Measurements from ENCODE around the gene CSF1. TPM values are rescaled to one million over a fixed set of nuclear protein-coding genes. Genes with fewer than 3 reads are reported as not detected.

The CSF1 gene
- total and polyA plus RNA-seq, 5 donors = 13.5 to 22.6 (median 16.6) TPM

DNA sequence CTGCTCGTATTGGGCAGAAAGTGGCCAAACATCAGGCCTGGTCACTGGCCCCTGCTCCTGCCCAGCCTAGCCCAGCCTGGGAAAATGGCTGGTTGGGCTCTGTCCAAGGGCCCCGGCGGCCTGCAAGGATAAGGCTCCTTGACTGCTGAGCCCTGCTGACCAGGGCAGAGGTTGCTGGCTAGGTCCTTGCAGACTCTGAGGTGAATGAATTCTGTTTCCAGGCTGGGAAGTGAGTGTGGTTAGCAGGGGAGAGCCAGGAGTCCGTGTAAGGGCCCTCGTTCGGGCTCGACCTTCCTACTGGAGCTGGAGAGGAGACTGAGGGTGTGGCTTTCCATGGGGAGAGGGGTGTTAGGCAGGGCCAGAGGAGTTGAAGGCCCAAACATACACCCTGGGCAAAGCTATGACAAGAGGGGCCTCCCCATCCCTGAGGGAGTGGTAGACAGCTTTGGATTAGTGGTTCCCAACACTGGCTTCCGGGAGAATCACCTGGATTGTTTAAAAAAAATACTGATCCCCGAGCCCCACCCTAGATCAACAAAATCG is 20.6 kb downstream of the CSF1 start:
- peak; percentile 93 to 96 (median 96) for DNase-seq
- H3K4me3 ChIP-seq (ENCODE audit: low read length) = no peak overlapping the region
- 31% methylated on average over 10 of the region's 10 CpGs for WGBS
- no peaks in the 10 kb centered on the region for H3K27me3 ChIP-seq (ENCODE audit: control insufficient read depth, insufficient read depth)
- peak overlapping the region; percentile 19 for H3K27ac ChIP-seq (ENCODE audit: low read length)
- intact Hi-C loops (cut with DNase I) = no loop called here
- peak; percentile 78 to 84 for ATAC-seq
- peaks cover 29% of the 10 kb centered on the region for H3K4me1 ChIP-seq (ENCODE audit: control insufficient read depth, insufficient read depth, low read length)
- no peaks in the 10 kb centered on the region for H3K9me3 ChIP-seq (ENCODE audit: control insufficient read depth, low read length)

DNA sequence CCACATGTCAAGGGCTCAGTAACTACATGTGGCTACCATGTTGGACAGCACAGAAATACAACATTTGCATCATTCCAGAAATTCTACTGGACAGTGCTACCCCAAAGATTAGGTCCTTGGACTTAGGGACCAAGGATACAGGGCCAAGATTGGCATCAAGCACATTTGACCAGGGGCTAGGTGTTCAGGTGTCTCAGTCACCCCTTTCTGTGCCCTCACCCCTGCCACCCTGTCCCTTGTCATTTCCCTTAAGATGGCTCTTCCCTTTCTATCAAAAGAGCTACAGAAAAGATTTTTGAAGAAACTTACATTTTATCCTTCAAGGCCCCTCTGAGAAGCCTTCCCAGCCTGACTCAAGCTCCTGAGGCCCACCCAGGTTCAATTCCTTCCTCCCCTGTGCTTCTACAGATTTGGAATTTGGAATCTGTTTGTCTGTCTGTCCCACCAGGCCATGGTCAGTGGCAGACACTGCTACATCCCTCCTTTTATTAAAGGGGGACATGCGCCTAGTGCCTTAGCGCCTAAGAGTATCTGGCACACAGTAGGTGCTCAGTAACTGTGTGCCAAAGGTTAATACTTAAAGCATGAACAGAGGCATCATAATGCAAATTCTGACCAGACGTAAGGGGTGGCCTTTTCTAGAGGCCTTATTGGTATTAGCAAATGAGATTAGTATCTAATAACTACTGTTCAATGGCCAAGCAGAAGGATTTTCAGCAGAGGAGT is 21.4 kb downstream of the CSF1 start:
- 97% methylated on average over 3 of the region's 3 CpGs for WGBS
- ATAC-seq (no peak), DNase-seq (no peak)
- no peak overlapping the region for H3K4me3 ChIP-seq (ENCODE audit: low read length)
- H3K9me3 ChIP-seq (ENCODE audit: control insufficient read depth, low read length) = no peaks in the 10 kb centered on the region
- intact Hi-C loops (cut with DNase I) = no loop called here
- no peaks in the 10 kb centered on the region for H3K27me3 ChIP-seq (ENCODE audit: control insufficient read depth, insufficient read depth)
- H3K27ac ChIP-seq (ENCODE audit: low read length) = no peak overlapping the region
- H3K4me1 ChIP-seq (ENCODE audit: control insufficient read depth, insufficient read depth, low read length) = peaks cover 28% of the 10 kb centered on the region

DNA sequence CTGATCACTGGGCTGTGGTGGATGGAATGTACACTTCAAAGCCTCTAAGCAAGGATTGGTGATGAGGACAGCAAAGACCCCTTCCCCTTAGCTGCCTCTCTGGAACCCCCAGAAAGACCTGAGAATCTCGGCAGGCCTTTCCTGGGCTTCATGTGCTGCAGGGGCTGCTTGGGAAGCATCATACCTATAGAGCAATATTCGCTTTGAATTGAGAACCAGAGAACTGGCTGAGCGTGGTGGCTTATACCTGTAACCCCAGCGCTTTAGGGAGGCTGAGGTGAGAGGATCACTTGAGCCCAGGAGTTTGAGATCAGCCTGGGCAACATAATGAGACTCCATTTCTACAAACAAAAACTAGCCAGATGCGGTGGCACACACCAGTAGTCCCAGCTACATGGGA is 22.0 kb downstream of the CSF1 start:
- Histone ChIP-seq H3K4me1 (ENCODE audit: control insufficient read depth, insufficient read depth, low read length) (peaks cover 23% of the 10 kb centered on the region), H3K27ac (ENCODE audit: low read length) (no peak overlapping the region), H3K9me3 (ENCODE audit: control insufficient read depth, low read length) (no peaks in the 10 kb centered on the region), H3K27me3 (ENCODE audit: control insufficient read depth, insufficient read depth) (no peaks in the 10 kb centered on the region), H3K4me3 (ENCODE audit: low read length) (no peak overlapping the region)
- 96% methylated on average over 5 of the region's 5 CpGs for WGBS
- no peak for ATAC-seq
- intact Hi-C loops (cut with DNase I) = no loop called here
- DNase-seq = no peak

GRCh38 chr1:109933856-109934711 is 23.4 kb downstream of the CSF1 start:
- intact Hi-C loops (cut with DNase I) = no loop called here
- Histone ChIP-seq H3K27me3 (ENCODE audit: control insufficient read depth, insufficient read depth) (no peaks in the 10 kb centered on the region), H3K9me3 (ENCODE audit: control insufficient read depth, low read length) (no peaks in the 10 kb centered on the region), H3K4me3 (ENCODE audit: low read length) (no peak overlapping the region), H3K4me1 (ENCODE audit: control insufficient read depth, insufficient read depth, low read length) (peaks cover 12% of the 10 kb centered on the region), H3K27ac (ENCODE audit: low read length) (peak overlapping the region; percentile 8)
- ATAC-seq (no peak), DNase-seq (no peak)
- 56% methylated on average over 10 of the region's 10 CpGs for WGBS

GRCh38 chr1:109935451-109935900 is 24.8 kb downstream of the CSF1 start:
- Histone ChIP-seq H3K4me3 (ENCODE audit: low read length) (no peak overlapping the region), H3K27me3 (ENCODE audit: control insufficient read depth, insufficient read depth) (no peaks in the 10 kb centered on the region), H3K4me1 (ENCODE audit: control insufficient read depth, insufficient read depth, low read length) (peaks cover 2% of the 10 kb centered on the region), H3K9me3 (ENCODE audit: control insufficient read depth, low read length) (no peaks in the 10 kb centered on the region), H3K27ac (ENCODE audit: low read length) (no peak overlapping the region)
- DNase-seq = no peak
- 73% methylated on average over 4 of the region's 4 CpGs for WGBS
- no peak for ATAC-seq
- intact Hi-C loops (cut with DNase I) = no loop called here

DNA sequence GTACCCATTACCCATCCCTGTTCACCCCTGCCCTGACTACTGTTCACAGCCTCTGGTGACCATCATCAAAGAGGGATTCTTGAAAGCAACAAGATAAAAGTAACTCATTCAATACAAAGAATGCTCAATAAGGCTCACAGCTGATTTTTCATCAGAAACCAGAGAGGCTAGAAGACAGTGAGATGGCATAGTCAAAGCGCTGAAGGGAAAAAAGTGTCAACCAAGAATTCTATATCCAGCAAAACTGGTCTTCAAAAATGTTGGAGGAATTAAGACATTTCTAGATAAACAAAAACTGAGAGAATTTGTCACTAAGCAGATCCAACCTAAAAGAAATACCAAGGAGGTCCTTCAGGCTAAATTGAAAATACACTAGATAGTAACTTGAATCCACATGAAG is 27.1 kb downstream of the CSF1 start:
- intact Hi-C loops (cut with DNase I) = no loop called here
- Histone ChIP-seq H3K27ac (ENCODE audit: low read length) (no peak overlapping the region), H3K4me3 (ENCODE audit: low read length) (no peak overlapping the region), H3K4me1 (ENCODE audit: control insufficient read depth, insufficient read depth, low read length) (peaks cover 2% of the 10 kb centered on the region), H3K27me3 (ENCODE audit: control insufficient read depth, insufficient read depth) (no peaks in the 10 kb centered on the region), H3K9me3 (ENCODE audit: control insufficient read depth, low read length) (no peaks in the 10 kb centered on the region)
- WGBS = 95% methylated on average over 1 of the region's 1 CpG
- DNase-seq (no peak), ATAC-seq (no peak)

GRCh38 chr1:109938556-109938955 is 27.9 kb downstream of the CSF1 start:
- no peaks in the 10 kb centered on the region for H3K9me3 ChIP-seq (ENCODE audit: control insufficient read depth, low read length)

GRCh38 chr1:109942434-109942833 is 31.8 kb downstream of the CSF1 start:
- H3K9me3 ChIP-seq (ENCODE audit: control insufficient read depth, low read length) = no peaks in the 10 kb centered on the region
- 90% methylated on average over 2 of the region's 2 CpGs for whole genome bisulfite sequencing

More at GRCh38 chr1:109938556-109938955, 27.9 kb downstream of the CSF1 start:
- DNase-seq = no peak
- no peak overlapping the region for H3K4me3 ChIP-seq (ENCODE audit: low read length)
- H3K27me3 ChIP-seq (ENCODE audit: control insufficient read depth, insufficient read depth) = no peaks in the 10 kb centered on the region
- H3K4me1 ChIP-seq (ENCODE audit: control insufficient read depth, insufficient read depth, low read length) = peaks cover 2% of the 10 kb centered on the region
- no peak overlapping the region for H3K27ac ChIP-seq (ENCODE audit: low read length)
- ATAC-seq = no peak
- WGBS = 96% methylated on average over 2 of the region's 2 CpGs
- intact Hi-C loops (cut with DNase I) = no loop called here

GRCh38 chr1:109944541-109944940 is 33.9 kb downstream of the CSF1 start:
- H3K27me3 ChIP-seq (ENCODE audit: control insufficient read depth, insufficient read depth) = no peaks in the 10 kb centered on the region
- intact Hi-C loops (cut with DNase I) = no loop called here
- H3K9me3 ChIP-seq (ENCODE audit: control insufficient read depth, low read length) = no peaks in the 10 kb centered on the region
- no peak overlapping the region for H3K4me3 ChIP-seq (ENCODE audit: low read length)
- WGBS = 93% methylated on average over 2 of the region's 2 CpGs
- DNase-seq (no peak), ATAC-seq (no peak)
- H3K27ac ChIP-seq (ENCODE audit: low read length) = no peak overlapping the region
- no peaks in the 10 kb centered on the region for H3K4me1 ChIP-seq (ENCODE audit: control insufficient read depth, insufficient read depth, low read length)

More at GRCh38 chr1:109942434-109942833, 31.8 kb downstream of the CSF1 start:
- no peak for DNase-seq
- H3K4me1 ChIP-seq (ENCODE audit: control insufficient read depth, insufficient read depth, low read length) = no peaks in the 10 kb centered on the region
- no peaks in the 10 kb centered on the region for H3K27me3 ChIP-seq (ENCODE audit: control insufficient read depth, insufficient read depth)
- no peak overlapping the region for H3K27ac ChIP-seq (ENCODE audit: low read length)
- H3K4me3 ChIP-seq (ENCODE audit: low read length) = no peak overlapping the region
- intact Hi-C loops (cut with DNase I) = no loop called here
- no peak for ATAC-seq

DNA sequence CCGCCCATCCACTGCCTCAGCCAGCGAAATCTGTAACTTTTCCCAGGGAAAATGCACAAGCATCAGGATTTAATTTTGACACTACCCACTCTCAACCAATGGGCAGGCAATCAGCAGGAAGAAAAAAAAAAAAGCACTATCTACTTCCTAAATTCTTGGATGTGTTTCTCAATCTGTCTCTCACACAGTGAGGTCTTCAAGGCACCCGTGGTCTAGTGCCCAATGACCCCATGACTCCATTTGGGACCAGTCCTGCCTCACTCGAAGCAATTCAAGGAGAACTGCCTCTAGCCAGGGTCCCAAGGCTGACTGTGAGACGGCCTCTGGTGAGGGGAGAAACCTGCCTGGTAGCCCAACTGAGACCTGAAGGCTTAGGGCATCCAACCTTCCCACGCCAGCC is 35.9 kb downstream of the CSF1 start:
- Histone ChIP-seq H3K9me3 (ENCODE audit: control insufficient read depth, low read length) (no peaks in the 10 kb centered on the region), H3K27ac (ENCODE audit: low read length) (no peak overlapping the region), H3K27me3 (ENCODE audit: control insufficient read depth, insufficient read depth) (no peaks in the 10 kb centered on the region), H3K4me3 (ENCODE audit: low read length) (no peak overlapping the region), H3K4me1 (ENCODE audit: control insufficient read depth, insufficient read depth, low read length) (no peaks in the 10 kb centered on the region)
- DNase-seq (no peak), ATAC-seq (no peak)
- intact Hi-C loops (cut with DNase I) = no loop called here
- 79% methylated on average over 6 of the region's 6 CpGs for WGBS
